Occipital lobe (tissue), 2 donors: ENCODE measurements around the gene PPCS. TPM values are rescaled to one million over a fixed set of nuclear protein-coding genes. Genes with fewer than 3 reads are reported as not detected.
"Not testable (repeated sequence)": the region's sequence is repeated elsewhere in the genome, so short reads cannot be mapped to it uniquely, and the experiment has no call there.

Experiments
- DNase-seq: peaks from one replicate; lab custom pipeline; 2025; lab: John Stamatoyannopoulos, UW
- total RNA-seq: library from RNA; depleted of rRNA; stranded (reverse); fragments of >200 nt; gene quantifications from one replicate; pipeline ENCODE4 v1.2.3, GENCODE V29; 2014

Gene PPCS
- total RNA-seq, 1 donor from 2014 or later, result 16.7 TPM

DNA sequence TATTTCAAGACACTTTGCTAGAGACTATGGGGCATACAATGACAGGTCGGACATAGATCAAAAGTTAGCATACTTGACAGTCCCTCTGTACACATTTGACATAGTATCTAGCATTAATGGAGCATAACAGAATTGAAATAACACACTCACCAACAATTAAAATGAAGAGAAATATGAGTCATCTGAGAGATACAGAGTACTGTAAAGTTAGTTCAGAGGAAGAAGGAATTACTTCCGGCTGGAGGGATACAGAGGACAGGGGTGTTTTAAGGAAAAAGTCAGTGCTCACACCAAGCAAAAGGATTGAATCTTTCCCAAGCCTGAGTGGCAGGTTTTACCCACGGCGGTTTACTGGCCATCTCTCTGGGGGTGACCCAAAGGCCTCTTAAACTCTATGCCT is 3.0 kb upstream of the PPCS start:
- no peak for DNase-seq

DNA sequence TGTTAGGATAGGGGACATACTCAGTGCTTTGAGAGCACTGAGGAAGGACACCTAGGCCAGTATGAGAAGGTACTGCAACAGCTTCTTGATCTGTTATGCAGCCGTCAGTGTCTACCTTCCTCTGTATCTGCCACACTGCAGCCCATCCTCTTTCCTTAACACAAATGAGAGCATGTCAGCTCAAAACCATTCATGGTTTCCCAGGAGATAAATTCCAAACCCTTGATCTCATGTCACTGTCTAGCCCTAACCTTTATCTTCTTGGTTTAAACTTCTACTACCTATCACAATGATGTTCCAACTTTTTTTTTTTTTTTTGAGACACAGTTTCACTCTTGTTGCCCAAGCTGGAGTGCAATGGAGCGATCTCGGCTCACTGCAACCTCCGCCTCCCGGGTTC is 1.9 kb upstream of the PPCS start:
- DNase-seq, result no peak

DNA sequence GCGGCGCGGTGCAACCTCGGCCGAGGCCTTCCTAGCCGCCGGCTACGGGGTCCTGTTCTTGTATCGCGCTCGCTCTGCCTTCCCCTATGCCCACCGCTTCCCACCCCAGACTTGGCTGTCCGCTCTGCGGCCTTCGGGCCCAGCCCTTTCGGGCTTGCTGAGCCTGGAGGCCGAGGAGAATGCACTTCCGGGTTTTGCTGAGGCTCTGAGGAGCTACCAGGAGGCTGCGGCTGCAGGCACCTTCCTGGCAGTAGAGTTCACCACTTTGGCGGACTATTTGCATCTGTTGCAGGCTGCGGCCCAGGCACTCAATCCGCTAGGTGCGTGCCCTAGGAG is 379 bp downstream of the PPCS start:
- peak; percentile 41 for DNase-seq

DNA sequence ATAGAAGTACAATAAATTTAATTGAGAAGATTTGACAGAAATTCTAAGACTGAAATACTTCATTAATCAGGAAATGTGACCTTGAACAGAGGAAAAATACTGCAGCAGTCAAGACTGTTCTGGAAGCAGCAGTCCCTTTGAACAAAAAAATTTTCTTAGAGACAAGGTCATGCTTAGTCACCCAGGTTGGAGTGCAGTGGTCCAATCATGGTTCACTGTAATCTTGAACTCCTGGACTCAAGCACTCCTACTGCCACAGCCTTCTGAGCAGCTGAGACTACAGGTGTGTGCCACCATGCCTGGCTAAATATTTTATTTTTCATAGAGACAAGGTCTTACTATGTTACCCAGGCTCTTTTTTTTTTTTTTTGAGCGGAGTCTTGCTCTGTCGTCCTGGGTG is 4.9 kb downstream of the PPCS start:
- no peak for DNase-seq

DNA sequence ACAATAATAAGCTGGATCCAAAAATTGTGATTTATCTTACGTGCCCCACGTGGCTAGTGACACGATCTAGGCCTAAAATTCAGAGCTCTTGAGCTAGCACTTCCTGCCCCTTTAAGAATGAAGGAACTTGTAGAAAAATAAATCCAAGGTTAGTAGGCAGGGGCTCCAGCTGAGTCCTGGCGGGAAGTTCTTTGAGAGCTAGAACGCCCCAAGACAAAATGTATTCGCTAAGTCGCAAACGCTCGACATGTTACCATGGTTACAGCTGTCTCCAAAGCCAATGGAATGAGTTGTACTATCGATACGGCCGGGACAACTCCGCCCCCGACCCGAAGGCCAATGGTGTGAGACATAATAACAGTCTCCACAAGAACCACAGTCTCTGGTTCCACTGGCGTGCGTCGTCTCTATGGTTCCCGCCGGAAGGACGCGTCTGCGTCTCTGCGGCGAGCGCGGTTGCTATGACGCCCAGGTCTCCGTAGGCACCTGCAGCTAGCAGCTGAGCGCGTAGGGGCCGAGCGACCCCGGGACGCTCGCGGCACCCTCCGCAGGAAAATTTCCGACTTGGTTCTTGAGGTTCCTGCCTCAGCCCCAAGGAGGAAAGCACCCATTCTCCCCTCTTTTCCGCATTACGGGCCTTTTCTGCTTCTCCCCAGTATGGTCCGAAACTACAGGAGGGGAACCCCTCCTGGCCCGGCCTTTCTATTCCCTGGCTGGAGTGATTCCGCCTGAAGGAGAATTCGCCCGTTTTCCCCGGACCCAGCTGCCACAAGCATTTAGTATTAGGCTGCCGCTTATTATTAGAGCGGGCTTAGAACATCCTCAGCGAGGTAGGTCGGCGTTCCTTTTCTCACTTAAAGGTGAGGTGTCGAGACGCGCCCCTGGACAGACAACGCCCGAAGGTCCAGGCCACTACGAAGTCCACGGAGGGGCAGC is 6.8 kb downstream of the PPCS start, which contains the start of gene CCDC30:
Gene CCDC30 (plus strand): TSS at position 459 of the 936 bp plus-strand sequence. CDS start 17,266 bp downstream, outside the sequence.
- DNase-seq, result peak; percentile 94

DNA sequence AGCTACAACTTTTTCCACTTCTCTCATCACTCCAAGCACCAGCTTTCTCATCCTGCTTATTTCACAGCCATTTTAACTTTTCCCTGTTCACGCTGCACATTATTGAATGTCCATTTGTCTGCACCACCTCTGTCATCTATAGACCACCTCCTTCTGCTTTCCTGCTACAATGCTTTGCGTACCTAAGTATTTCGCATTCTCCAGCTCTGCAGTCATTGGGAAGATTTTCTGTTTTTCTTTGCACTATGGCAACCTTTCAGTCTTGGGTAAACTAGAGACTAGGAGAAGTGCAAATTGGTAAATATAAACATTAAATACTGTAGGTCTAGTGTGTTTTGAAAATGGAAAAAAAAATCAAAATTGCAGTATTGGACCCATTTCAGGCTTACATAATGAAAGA is 7.6 kb downstream of the PPCS start:
- DNase-seq, result no peak

DNA sequence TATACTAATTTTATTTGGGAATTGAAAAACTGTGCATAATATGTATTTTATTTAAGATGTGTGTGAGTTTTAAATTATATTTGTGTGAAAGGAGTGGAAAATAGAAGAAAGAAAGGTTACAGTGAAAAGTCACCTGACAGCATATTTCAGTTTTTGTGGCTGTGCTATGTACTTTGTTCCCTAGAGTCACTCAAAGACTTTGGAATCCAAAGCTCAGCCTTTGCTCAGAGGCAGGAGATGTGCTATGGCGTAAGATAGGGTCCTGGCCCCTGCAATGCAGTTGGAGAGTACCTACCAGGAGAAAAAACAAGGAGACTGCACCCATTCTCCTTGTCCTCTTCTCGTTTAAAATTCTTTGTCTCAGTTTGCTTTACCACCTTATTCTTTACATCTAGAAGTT is 9.7 kb downstream of the PPCS start:
- no peak for DNase-seq

DNA sequence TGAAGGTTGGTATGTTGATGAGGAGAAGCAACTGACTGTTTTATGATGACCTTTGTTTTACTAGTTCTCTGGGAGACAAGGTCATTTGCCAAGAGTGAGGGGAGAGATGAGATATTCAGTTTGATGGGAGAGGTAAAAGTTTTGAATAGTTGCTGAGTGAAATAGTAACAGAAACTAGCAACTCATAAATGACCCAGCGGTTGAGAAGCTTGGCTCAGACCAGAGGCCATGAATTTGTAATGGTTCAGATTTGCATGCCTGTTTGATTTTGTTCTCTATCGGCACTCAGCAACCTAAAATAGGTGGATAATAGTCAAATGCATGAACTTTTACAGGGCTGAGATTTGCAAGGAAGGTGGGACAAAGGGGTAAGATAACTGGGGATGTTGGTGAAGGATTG is 13.4 kb downstream of the PPCS start:
- DNase-seq, result no peak

DNA sequence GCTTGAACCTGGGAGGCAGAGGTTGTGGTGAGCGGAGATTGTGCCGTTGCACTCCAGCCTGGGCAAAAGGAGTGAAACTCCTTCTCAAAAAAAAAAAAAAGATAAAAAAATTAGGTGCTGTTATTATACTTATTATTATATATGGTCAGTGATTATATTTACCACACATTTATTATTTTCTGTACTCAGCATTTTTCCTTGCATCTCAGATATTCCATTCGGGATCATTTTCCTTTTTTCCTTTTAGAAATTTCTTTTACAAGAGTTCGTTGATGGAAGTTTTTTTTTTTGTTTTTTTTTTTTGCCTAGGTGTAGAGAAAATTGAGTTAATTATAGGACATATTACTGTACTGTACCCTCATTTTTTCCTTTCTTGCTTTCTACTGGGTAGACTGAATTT is 20.3 kb downstream of the PPCS start:
- no peak for DNase-seq

DNA sequence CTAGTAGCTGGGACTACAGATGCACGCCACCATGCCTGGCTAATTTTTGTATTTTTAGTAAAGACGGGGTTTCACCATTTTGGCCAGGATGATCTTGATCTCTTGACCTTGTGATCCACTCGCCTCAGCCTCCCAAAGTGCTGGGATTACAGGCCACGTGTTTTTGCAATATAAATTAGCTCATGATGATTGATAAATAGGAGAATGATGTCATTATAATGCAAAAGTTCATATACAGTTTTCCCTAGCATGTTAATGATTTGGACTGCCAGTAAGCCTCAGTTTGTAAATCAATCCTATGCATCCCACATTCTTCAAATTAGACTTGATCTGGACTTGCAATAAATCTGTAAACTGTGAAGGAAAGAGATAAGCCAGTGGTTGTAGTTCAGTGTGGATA is 21.0 kb downstream of the PPCS start:
- DNase-seq, result not testable (repeated sequence)

DNA sequence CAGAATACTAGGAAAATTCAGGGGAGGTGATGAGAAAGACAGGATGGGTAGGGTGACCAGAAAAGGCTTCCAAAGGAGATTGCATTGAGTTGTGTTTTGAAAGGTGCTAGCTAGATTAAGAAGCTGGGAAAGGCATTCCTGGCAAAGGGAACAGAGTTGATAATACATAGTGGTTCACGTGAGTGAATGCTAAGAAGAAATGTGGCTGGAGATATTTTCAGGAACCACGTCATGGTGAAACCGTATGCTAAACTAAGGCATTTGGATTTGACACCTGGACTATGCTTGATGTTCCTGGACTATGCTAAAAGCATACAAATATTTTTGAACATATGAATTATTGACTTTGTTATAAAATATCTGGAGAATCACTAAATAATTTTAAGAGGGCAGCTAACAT is 21.4 kb downstream of the PPCS start:
- DNase-seq, result no peak

DNA sequence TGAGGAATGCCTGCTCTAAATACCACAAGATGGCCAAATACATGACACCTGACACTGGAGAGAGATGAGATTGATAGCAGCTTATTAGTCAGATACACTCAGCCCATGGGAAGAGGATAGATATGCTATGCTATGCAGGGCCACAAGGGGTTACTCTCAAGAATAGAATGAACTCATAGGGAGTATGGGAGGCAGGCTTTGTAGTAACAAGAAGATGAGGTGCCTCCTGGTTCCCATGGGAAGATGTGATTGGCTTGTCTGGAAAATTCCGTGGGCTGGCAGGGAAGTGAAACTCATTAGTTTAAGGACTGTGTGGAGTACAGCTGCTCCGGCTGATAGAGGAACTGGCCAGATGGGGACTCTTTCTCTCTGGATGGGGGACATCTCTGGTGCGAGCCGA is 23.3 kb downstream of the PPCS start:
- DNase-seq, result no peak

DNA sequence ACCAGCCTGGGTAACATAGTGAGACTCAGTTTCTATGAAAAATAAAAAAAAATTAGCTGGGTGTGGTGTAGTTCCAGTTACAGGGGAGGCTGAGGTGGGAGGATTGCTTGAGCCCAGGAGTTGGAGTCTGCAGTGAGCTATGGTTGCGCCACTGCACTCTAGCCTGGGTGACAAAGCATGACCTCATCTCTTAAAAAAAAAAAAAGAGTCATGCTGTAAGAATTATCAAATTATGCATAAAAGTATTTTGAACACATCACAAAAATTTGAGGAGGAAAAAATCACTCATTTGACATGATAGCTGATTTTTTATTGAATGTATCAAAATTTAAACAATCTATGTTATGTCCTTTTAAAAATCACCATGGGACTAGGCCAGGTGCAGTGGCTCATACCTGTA is 24.6 kb downstream of the PPCS start:
- no peak for DNase-seq

DNA sequence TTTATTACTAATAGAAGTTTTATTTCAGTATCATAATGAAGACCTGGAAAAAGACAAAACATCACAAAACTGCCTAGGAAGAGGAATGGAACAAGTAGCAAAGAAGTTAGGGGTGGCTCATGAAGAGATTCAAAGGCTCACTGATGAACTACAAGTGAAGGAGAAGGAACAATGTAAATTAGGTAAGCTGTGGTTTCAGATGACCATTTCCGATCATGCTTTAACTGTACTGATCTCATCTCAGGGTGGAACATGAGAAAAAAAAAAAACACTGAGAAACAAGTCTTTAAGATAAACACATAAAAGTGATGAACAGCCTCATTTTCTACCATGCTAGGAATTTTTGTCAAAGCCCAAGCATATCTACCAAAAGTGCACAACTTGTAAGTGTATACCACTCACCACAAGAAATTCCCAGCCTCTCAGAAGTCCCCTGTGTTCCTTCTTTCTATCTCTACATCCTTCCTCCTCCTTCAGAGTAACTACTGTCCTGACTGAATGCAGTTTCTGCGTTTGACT is 26.4 kb downstream of the PPCS start:
- no peak for DNase-seq

DNA sequence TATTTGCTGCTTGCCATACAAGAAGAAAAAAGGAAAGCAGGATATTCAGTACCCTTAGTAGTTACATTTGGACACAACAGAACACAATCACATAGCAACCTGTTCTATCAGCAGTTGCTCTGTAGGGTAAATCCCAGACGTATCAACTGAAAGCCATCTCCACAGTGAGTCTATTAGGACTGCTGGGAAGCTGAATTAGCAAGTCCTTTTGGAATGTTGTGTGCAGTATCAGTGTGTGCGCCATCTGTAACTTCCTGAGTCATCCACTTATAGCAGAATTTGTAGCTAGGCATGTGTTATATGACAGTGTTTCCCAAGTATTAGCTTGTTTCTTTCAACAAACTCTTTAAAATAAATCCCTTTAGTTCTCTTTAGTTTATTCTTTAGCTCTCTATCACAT is 28.0 kb downstream of the PPCS start:
- DNase-seq, result no peak

DNA sequence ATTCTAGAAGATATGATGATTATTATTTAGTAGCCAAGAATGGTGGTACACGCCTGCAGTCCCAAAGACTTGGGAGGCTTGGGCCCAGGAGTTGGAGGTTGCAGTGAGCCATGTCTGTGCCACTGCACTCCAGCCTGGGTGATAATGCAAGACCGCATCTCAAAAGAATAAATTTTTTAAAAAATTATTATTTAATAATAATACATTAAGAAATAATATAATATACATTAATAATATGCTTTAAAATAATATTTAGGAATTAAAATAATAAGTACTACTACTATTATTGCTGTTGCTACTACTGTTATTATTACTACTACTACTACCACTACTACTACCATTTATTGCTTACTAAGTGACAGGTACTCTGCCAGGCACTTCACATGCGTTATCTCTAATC is 33.9 kb downstream of the PPCS start:
- DNase-seq, result no peak

DNA sequence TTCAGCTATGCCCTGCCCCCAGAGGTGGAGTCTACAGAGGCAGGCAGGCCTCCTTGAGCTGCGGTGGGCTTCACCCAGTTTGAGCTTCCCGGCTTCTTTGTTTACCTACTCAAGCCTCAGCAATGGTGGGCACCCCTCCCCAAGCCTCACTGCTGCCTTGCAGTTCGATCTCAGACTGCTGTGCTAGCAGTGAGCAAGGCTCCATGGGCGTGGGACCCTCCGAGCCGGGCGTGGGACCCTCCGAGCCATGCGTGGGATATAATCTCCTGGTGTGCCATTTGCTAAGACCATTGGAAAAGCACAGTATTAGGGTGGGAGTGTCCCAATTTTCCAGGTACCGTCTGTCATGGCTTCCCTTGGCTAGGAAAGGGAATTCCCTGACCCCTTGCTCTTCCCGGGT is 45.7 kb downstream of the PPCS start:
- DNase-seq, result not testable (repeated sequence)

DNA sequence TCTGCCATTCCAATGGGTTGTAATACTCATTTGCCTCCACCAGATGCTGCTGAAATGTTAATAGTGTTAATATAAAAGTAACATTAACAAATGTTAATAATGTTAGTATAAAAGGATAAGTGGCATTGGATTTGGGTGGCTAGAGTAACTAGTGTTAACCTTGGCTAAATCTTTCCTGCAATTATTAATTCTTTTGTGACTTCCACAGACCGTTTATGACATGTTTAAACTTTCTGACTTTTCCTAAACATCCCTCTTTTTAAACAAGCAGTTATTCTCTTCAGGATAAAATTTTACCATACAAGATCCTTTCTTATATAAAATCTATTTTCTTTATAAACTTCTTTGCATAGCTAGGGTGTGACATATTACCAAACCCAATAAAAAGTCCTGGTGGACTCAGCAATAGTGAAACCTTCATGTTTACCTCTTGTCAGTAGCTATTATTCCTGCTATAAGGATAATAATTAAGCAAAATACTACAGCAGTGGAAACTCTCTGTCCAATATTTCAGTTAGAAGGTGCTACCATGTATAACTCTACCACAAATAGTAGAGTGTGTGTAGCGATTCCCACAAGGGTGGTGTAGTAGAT is 48.3 kb downstream of the PPCS start:
- DNase-seq, result no peak

DNA sequence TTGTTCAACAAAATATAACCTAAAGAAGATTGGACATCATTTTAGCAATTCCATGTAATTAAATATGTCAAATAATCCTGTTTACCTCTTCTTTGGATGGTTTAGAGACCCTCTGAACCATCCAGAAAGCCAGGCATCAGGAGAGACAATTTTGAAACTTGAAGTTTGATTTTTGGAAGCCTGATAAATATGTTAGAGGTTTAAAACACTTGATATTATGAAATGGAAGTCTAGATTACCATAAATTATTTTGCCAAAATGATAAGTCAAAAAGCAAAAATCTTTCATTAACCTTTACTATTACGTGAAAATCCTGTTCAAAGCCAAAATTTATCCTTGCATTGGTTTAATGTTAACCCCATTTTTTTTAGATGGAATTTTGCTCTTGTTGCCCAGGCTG is 50.2 kb downstream of the PPCS start:
- no peak for DNase-seq
